Esophagus (tissue), 2 donors: Measurements from ENCODE around the gene NFIX. TPM values are rescaled to one million over a fixed set of nuclear protein-coding genes. Genes with fewer than 3 reads are reported as not detected.

Experiments
- H3K27ac ChIP-seq, 2 donors: one replicate each; pipeline ENCODE4 v1.5.1; 2013; ENCODE audit warnings: low read depth in 2 of 2, mild to moderate bottlenecking in 2 of 2, inconsistent platforms in 1 of 2, low read length in 1 of 2, moderate library complexity in 1 of 2
- H3K27me3 ChIP-seq, 2 donors: one replicate each; pipeline ENCODE4 v1.6.1; 2013; ENCODE audit warnings: low read length in 2 of 2, control low read depth in 1 of 2, mild to moderate bottlenecking in 1 of 2; ENCODE audit not compliant: insufficient read depth in 2 of 2, control insufficient read depth in 1 of 2
- H3K36me3 ChIP-seq, 2 donors: one replicate each; pipeline ENCODE4 v1.6.1; 2013; ENCODE audit warnings: low read length in 1 of 2; ENCODE audit not compliant: control insufficient read depth in 2 of 2, insufficient read depth in 2 of 2
- H3K4me1 ChIP-seq, 2 donors: one replicate each; pipeline ENCODE4 v1.6.1; 2013; ENCODE audit warnings: low read length in 1 of 2; ENCODE audit not compliant: control insufficient read depth in 2 of 2, insufficient read depth in 2 of 2
- H3K4me3 ChIP-seq, 2 donors: one replicate each; pipeline ENCODE4 v1.5.1; 2013; ENCODE audit warnings: low read length in 2 of 2, mild to moderate bottlenecking in 2 of 2, low read depth in 1 of 2, moderate library complexity in 1 of 2
- H3K9me3 ChIP-seq, 2 donors: one replicate each; pipeline ENCODE4 v1.6.1; 2013; ENCODE audit warnings: mild to moderate bottlenecking in 2 of 2, low read depth in 1 of 2, low read length in 1 of 2, moderate library complexity in 1 of 2; ENCODE audit not compliant: control insufficient read depth in 2 of 2, insufficient read depth in 1 of 2
- WGBS, 2 donors: extraction: QIAGEN DNeasy Blood & Tissue Kit; methylation state at CpG; one replicate each; pipeline ENCODE4 v1.1.7; 2013; 5-methylcytosine and 5-hydroxymethylcytosine counted together
- polyA plus RNA-seq, 2 donors: library from polyadenylated mRNA; stranded (reverse); fragments of 200-250 nt; gene quantifications; one replicate each; pipeline ENCODE4 v1.2.3, GENCODE V29; 2013
- donor health status: healthy with polysubstance abuse.
- donor health status: Bipolar disorder and iron deficiency.

NFIX gene
- polyA plus RNA-seq, 2 donors = 26.9 to 38.5 TPM

- H3K36me3 ChIP-seq = peaks cover 0 to 26% of the 10 kb centered on the region in 2 donors
- H3K9me3 ChIP-seq = no peaks in the 10 kb centered on the region
- no peaks in the 10 kb centered on the region for H3K27me3 ChIP-seq
- H3K27ac ChIP-seq = peak overlapping the region; percentile 30 to 58
- 55 to 64% methylated on average over 25 of the region's 25 CpGs for WGBS, 2 donors
- no peaks in the 10 kb centered on the region for H3K4me1 ChIP-seq
- H3K4me3 ChIP-seq = no peak overlapping the region
These were observed 96.3 kb downstream of the NFIX start for GRCh38 chr19:13091400-13092157.

GRCh38 chr19:13092158-13092543, 96.9 kb downstream of the NFIX start:
- H3K27me3 ChIP-seq = no peaks in the 10 kb centered on the region
- H3K4me1 ChIP-seq = no peaks in the 10 kb centered on the region
- no peaks in the 10 kb centered on the region for H3K9me3 ChIP-seq
- no peak overlapping the region for H3K4me3 ChIP-seq
- H3K36me3 ChIP-seq = peaks cover 0 to 21% of the 10 kb centered on the region in 2 donors
- peak overlapping the region; percentile 30 to 58 for H3K27ac ChIP-seq
- WGBS, 2 donors = 74 to 76% methylated on average over 2 of the region's 2 CpGs

GRCh38 chr19:13092606-13093235, 97.4 kb downstream of the NFIX start:
- Histone ChIP-seq H3K4me3 (no peak overlapping the region), H3K36me3 (peaks cover 0 to 18% of the 10 kb centered on the region in 2 donors), H3K4me1 (no peaks in the 10 kb centered on the region), H3K27ac (peak overlapping the region in 1 of 2 donors; percentile 48), H3K9me3 (no peaks in the 10 kb centered on the region), H3K27me3 (no peaks in the 10 kb centered on the region)
- 50 to 58% methylated on average over 13 to 14 of the region's 14 CpGs for WGBS, 2 donors

GRCh38 chr19:13093407-13094105, 98.3 kb downstream of the NFIX start:
- Histone ChIP-seq H3K27ac (peak overlapping the region; percentile 48 to 50), H3K4me3 (no peak overlapping the region), H3K4me1 (no peaks in the 10 kb centered on the region), H3K27me3 (no peaks in the 10 kb centered on the region), H3K36me3 (peaks cover 0 to 14% of the 10 kb centered on the region in 2 donors), H3K9me3 (no peaks in the 10 kb centered on the region)
- 39 to 44% methylated on average over 12 of the region's 12 CpGs for WGBS, 2 donors

- WGBS, 2 donors = 42 to 49% methylated on average over 5 of the region's 5 CpGs
- Histone ChIP-seq H3K27ac (peak overlapping the region in 1 of 2 donors; percentile 28), H3K27me3 (no peaks in the 10 kb centered on the region), H3K4me1 (peaks cover 0 to 5% of the 10 kb centered on the region in 2 donors), H3K4me3 (no peak overlapping the region), H3K36me3 (peaks cover 0 to 14% of the 10 kb centered on the region in 2 donors), H3K9me3 (no peaks in the 10 kb centered on the region)
These were observed 98.8 kb downstream of the NFIX start for GRCh38 chr19:13094106-13094504.

- Histone ChIP-seq H3K9me3 (no peaks in the 10 kb centered on the region), H3K27me3 (no peaks in the 10 kb centered on the region), H3K4me3 (no peak overlapping the region), H3K4me1 (peaks cover 0 to 10% of the 10 kb centered on the region in 2 donors), H3K36me3 (peaks cover 0 to 10% of the 10 kb centered on the region in 2 donors), H3K27ac (no peak overlapping the region)
- WGBS, 2 donors = 58 to 64% methylated on average over 15 to 16 of the region's 16 CpGs
These were observed 99.6 kb downstream of the NFIX start for GRCh38 chr19:13094771-13095392.

GRCh38 chr19:13095393-13095784, 100.1 kb downstream of the NFIX start:
- H3K4me1 ChIP-seq = peaks cover 0 to 12% of the 10 kb centered on the region in 2 donors

GRCh38 chr19:13095934-13096927, 101.0 kb downstream of the NFIX start:
- peak overlapping the region; percentile 59 to 63 for H3K27ac ChIP-seq
- H3K36me3 ChIP-seq = peaks cover 0 to 5% of the 10 kb centered on the region in 2 donors
- H3K4me1 ChIP-seq = peaks cover 0 to 12% of the 10 kb centered on the region in 2 donors
- no peaks in the 10 kb centered on the region for H3K27me3 ChIP-seq
- H3K4me3 ChIP-seq = no peak overlapping the region
- WGBS, 2 donors = 54 to 57% methylated on average over 44 of the region's 44 CpGs
- peaks cover 0 to 2% of the 10 kb centered on the region in 2 donors for H3K9me3 ChIP-seq

More at GRCh38 chr19:13095393-13095784, 100.1 kb downstream of the NFIX start:
- Histone ChIP-seq H3K9me3 (peaks cover 0 to 2% of the 10 kb centered on the region in 2 donors), H3K4me3 (no peak overlapping the region), H3K36me3 (peaks cover 0 to 5% of the 10 kb centered on the region in 2 donors), H3K27me3 (no peaks in the 10 kb centered on the region), H3K27ac (peak overlapping the region in 1 of 2 donors; percentile 33)
- 66 to 74% methylated on average over 25 of the region's 25 CpGs for WGBS, 2 donors
